Muscle of arm (tissue), 12 donors: Measurements from ENCODE around the gene CDH23. TPM values are rescaled to one million over a fixed set of nuclear protein-coding genes. Genes with fewer than 3 reads are reported as not detected.

ENCODE experiments used
- DNase-seq: peaks from one replicate; pipeline ENCODE4 v3.0.0-alpha.2; 2013
- polyA plus RNA-seq, 12 donors: library from polyadenylated mRNA; unstranded; fragments of 120-200 nt; gene quantifications; one replicate each; pipeline ENCODE4 v1.2.1, GENCODE V29; 2013; ENCODE audit not compliant: insufficient read length in 12 of 12

The CDH23 gene
- polyA plus RNA-seq, 12 donors: 2.9 to 7.4 (median 4.3) TPM; not detected in 1

DNA sequence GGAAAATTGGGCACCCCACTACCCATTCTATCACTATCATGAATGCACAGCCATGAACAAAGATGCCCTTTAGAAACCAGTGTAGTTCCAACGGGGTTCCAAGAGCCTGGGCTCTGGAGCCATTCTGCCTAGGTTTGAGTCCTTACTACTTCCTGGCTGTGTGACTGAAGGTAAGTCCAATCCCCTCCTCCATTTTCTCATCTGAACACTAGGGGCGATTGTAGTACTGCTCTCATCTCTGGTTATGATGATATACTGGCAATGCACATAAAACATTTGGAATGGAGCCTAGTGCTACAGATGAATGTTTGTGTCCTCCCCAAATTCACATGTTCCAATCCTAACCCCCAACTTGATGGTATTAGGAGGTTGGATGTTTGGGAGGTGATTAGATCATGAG is 28.1 kb upstream of the CDH23 start:
- no peak for DNase-seq

DNA sequence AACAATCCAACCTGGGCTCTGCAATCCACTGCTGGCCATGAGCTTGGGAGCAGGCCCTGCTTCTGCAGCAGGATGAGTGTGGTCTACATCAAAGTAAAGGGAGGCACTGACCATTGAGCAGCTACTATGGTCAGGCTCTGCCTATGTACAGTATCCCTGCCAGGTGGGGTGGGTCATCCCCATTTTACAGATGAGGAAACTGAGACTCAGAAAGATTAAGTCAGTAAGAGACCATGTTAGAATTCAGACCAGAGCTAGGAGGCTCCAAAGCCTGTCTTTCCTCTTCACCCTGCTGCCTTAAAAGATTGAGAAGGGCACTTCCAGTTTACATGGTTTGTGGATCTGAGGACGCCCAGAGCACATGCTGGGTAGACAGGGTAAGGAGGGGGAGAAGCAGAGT is 27.1 kb upstream of the CDH23 start:
- DNase-seq: no peak

DNA sequence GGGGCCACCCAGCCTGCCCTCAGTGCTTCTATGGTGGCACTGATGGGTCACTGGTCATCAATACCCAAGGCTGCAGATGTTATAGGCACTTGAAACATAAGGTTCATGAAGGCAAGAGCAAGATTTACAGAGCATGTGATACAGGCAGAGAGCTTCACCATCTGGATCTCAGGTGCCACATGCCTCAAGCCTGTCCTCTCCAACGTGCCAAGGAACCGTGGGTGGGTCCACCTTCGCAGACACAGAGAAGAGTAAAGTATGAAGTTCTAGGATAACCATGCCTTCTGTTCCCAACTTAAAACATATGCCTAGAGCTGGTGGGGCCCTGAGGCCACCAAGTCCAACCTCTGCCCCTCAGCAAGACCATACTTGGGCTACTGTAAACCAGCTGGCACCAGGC is 26.7 kb upstream of the CDH23 start:
- DNase-seq: no peak

DNA sequence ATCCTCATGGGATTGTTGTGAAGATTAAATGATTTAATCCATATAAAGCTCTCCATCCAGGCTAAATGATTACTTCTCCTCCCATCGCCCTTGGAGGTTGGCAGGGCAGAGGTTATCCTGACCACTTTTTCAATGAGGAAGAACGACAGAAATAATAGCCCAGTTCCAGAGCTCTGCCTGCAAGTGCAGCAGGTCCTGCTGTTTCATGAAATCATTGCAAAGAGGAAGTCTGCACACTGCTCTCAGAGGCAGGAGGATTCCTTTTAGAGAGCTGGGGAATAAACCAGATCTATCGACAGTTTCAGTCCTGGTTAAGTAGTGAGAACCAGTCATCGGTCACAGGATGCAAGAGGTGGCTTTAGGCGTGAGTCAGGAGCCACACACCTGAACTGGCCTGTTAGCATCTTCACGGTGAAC is 25.0 kb upstream of the CDH23 start:
- DNase-seq: no peak

DNA sequence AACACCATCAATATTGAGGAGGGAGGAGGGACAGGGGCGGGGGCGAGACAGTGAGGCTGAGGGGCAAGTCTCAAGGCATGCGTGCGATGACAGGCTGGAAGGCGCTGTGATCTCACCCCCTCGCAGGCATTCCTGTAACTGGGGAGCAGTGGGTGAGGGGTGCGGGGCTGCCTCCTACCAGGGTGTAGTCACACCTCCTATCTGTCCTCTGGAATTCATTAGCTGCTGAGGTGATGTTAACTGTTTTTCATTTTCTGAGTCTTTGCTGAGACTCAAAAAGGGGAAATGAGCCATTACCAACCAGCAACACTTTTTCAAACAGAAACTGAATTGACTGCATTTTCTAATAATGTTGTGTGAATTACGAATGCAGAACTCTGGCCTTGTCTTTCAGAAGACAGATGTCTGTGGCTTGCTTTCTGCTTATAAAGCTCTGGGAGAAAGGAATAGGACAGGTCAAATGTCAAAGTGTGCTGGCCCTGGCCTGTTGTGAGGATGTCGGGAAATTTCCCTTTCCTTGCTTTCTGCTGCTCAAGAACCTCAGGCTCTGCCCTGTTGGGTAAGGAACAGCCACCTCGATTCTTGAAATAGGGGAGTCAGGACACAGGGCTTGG is 23.7 kb upstream of the CDH23 start:
- DNase-seq: no peak

DNA sequence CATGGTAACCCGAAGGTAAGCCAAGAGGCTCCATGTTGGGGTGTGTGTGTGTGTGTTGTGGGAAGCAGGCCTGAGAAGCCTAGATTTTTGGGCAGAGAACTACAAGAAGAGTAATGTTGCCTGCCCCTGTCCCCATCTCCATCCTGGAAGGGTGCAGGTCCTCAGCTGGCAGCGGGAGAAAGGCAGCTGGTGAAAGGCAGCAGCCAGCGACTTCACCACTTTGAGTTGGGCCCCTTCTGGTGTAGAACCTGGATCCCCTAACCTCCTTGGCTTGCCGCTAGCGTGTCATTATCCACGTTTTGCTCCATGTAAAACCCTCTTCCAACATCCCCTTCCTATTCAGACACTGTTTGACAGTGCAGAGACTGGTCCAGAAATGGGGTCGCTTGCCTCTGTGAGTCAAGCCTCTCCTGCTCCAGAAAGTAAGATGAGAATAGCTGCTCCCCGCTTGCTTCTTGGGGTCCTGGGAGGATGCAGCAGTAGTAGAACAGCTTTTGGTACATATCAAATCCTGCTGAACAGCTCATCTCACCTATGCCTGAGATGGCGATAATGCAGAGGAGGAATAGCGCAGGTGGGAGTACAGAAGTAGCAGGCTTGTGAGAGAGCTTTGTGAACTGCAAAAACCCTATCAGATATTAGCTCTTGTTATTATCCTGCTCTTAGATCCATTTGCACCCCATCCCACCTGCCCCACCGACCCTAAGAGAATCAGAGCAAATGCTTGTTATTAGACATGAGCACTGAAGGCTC is 22.1 kb upstream of the CDH23 start:
- DNase-seq: no peak

DNA sequence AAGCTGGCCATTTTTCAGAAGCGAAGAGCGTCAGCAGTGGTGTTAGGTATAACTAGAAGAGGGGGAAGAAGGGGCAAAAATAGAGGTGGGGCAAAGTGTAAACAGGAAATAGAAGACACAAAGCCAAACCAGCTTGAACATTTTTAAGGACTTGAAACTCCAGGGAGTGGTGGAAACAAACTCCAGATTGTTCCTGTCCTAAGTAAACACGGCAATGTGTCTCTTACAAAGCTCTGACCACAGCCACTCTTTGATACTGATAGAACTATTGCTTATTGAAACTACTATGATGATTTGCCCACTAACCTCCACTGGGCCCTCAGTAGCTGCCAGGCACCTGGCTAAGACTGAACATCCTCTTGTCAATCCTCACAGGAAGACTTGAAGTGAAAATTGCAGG is 20.8 kb upstream of the CDH23 start:
- no peak for DNase-seq

DNA sequence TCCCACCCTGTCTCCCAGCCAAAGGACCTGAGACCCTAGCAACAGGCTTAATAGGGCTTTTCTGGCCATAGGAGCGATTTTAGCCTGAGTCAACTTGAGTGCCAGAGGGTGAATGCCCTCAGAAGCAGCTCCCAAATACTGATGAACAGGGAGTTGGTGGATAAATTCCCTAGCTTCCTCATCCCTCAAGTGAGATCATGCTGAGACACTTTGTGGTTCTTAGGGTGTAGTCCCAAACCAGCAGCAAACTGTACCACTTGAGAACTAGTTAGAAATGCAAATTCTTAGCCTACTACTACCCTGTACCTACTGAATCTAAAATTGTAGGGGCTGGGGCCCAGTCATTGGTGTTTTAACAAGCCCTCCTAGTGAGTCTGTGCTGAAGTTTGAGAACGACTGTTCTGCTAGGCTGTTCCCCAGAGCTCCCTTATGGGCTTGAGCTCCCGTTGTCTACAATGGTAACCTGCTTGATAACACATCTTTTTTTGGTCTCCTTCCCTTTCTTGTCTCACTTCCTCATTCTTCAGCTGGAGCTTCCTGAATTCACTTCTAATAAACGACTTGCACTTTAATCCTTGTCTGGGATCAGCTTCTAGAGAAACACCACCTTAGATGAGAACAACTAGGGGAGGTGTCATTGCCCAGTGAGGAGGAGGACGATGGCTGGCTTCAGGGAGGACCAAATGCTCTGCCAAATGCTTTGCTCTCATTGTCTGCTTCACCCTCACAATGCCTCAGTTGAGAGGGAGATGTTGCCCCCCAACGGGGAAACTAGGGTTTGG is 18.2 kb upstream of the CDH23 start:
- no peak for DNase-seq

DNA sequence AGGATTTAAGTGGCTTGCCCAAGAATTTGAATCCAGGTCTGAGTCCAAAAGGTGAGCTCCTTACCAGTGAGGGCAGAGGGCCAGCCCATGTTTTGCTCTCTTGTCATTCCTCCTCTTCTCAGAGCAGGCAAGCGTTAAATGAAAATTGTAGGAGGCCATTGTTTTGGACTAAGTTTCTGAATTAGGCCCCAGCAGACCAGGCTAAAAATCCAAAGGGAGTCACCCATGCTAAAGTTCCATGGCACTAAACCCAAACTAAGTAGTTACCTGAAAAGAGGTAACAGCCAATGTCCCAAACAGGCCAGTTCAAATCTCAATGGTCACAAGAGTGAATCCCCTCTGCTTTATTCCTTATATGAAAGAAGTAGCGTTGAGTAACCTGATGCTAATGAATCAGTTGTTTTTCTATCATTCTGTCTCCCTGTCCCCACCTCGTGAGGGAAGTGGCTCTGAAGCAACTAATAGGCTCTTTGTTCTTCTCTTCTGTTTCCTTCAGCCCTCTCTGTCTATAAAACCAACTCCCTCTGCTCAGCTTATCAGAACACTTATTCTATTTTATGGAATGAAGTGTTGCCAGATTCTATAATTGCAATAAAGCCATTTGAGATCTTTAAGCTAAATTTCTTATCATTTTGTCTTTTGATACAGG is 17.5 kb upstream of the CDH23 start:
- no peak for DNase-seq

DNA sequence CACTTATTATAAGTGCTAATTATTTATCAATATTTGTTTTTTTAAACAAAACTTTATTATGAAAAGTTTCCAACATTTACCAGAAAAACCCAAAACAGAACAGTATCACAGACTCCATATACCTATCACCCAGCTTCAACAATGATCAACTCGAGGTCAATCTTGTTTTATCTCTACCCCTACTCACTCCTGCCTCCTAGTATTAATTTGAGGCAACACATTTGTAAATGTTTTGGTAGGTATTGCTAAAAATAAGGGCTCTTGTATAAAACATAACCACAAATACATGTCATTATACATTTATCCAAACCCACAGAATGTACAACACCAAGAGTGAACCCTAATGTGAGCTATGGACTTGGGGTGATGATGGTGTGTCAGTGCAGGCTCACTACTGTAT is 15.9 kb upstream of the CDH23 start:
- no peak for DNase-seq

DNA sequence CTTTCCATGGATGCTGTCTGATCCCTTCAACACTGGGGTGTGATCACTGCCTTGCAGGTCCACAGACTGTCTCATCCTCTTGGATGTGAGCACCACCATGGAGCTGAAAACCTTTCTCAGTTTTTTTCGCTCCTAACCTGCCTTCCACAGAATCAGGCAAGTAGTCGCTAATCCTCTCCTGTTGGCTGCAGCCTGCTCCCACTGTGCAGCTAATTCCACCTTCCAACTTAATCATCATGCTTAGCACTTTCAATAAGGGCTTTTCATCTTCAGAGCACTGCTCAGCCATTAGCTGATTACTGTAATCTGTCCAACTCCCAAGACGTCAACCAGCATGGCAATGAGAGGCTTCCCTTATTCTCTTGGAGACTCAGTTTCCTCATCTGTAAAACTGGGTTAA is 15.1 kb upstream of the CDH23 start:
- no peak for DNase-seq

DNA sequence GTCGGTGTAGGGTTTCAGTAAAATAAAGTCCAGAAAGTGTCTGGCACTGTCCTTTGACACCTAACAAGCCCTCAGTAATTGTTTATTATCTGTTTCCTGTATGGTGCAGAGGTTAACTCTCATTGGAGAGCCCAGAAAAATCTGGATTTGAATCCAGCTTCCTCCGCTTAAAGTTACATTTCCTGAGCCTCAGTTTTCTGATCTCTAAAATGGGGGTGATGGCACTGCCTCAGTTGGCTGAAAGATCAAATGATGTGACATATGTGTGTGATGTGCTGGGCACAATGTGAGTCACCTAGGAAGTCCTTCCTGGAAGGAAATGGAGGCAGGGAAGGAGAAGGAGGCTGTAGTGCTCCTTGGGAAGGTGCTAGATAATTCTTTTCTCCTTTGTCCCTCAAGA is 14.7 kb upstream of the CDH23 start:
- no peak for DNase-seq

DNA sequence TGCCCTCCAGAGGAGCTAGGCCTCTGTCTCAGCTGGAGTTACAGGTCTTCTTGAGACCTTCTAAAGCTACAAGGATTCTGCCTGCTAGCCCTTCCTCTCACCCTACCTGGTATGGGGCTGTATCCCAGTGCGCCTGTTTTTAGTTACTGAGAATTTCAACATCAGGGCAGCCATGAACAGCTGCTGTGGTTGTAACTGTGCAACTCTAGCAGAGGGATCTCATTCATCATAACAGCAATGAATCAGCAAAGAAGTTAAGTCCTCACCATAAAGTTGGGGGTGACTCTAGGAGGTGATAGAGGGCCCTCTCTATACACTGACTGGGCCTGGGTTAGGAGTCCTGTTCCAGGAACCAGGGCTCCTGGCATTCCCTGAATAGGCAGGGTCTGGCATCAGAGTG is 14.0 kb upstream of the CDH23 start:
- DNase-seq: no peak

DNA sequence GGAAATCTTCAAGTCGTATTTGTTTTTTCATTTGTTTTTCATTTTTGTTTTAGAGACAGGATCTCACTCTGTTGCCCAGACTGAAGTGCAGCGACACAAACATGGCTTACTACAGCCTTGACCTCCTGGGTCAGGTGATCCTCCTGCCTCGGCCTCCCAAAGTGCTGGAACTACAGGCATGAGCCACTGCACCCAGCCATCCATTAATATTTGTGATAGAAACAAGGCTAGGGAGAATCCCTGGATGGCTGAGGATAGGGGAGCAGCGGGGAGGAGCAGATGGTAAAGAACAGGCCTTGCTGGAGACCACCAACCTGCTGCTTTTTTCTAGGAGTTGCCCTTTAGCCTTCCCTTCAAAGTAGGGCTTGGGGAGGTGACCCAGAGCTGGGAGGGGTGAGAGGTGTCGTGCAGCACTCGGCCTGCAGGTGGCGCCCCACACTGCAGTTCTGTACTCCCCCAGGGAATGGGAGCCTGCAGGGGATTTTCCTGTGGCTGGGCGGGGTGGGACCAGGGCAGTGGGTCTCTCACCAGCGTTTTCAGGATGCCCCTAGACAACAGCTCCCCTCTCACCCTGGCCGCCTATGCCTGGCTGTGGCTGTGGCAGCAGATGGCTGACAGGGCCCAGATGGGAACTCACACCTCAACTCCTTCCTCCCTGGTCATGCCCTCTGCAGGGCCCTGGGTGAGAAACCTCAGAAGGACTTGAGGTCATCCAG is 12.6 kb upstream of the CDH23 start:
- peak; percentile 49 for DNase-seq

DNA sequence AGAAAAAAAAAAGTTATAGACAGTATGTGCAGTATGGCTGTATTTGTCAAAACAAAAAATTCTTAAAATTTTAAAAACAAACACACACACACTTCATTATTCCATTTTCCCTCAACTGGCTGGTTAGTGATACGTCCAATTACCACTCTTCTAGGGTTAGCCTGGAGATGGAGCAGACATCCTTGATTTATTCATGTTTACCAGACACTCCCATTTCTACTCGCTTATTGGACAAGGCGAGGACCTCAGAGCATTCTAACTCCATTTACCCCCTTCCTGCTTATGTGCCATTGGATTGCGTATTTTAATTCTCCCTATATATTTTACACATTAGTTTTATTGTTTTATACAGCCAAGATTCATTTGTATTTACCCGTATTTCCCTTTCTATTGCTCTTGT is 8.5 kb upstream of the CDH23 start:
- no peak for DNase-seq

DNA sequence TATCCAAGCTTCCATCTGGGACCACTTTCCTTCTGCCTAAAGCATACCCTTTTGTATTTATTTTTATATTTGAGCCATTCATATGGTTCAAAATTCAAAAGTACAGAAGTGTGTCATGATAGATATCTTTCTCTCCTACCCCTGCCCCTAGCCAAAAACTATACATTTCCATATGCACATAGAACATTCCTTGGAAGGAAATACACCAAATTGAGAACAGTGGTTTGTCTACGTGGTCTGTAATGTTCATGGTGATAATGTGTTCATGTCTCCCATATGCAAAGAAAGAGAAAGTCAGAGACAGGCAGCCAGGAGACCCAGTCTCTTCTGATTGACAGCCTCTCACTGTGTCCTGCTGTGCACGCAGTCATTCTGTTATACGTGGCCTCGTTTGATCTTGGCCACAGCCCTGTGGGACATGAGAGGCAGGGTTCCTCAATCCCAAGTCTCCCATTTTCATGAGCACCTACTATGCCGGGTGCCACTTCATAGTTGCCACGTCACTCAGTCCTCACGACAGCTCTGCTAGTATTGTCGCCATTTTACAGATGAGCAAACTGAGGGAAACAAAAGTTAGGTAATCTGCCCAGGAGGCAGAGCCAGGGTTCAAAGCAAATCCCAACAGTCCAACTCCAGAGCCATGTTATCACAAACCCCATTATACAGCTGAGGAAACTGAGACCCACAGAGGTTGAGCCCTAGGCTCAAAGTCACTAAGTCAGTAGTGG is 8.0 kb upstream of the CDH23 start:
- DNase-seq: no peak

DNA sequence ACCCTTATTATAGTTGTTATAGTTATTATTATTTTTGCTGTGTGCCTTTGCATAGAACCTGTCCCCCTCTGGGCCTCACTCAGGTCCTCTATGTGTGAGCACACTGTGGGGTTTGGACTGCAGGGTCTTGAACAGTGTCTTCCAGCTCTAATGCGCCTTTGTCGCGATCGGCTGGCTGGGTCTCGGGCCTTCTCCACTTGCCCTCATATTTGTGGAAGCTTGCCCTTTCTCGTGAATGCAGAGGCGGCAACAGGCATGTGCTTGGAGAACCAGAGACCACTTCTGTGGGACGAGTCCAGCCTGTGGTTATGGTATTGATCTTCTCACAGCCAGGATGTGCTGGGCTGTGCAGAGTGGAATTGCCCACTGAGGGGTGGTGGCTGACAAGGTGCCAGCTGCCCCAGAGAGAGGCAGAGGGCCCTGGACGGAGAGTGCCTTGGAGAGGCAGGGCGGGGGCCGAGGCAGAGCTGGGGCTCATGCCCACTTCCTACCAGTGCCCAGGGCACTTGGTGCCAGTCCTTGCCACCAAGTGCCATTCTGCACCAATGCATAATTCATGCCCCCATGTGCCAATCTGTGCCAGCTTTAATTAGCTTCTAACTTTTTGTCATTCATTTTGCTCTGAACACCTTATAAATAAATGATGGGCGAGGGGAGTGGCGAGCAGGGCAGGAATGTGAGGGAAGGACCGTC is 6.8 kb upstream of the CDH23 start:
- DNase-seq: no peak

DNA sequence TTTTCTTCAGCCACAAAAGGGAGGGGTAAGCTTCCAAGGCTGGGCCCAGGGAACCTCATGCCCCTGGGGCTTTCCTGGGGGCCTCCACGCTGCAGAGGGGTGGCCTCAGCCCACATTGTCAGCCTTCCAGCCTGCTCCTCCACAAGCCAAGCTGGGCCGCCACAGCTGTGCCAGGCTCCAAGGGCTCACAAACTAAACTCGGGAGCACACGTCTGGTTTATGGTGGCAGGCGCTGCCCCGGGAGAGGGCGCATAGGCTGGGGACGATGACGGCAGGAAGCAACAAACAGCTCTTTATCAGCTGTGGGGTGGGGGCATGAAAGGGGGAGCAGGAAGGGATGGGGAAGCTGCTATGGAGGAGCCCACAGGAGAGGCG is 6.3 kb upstream of the CDH23 start:
- DNase-seq: no peak

DNA sequence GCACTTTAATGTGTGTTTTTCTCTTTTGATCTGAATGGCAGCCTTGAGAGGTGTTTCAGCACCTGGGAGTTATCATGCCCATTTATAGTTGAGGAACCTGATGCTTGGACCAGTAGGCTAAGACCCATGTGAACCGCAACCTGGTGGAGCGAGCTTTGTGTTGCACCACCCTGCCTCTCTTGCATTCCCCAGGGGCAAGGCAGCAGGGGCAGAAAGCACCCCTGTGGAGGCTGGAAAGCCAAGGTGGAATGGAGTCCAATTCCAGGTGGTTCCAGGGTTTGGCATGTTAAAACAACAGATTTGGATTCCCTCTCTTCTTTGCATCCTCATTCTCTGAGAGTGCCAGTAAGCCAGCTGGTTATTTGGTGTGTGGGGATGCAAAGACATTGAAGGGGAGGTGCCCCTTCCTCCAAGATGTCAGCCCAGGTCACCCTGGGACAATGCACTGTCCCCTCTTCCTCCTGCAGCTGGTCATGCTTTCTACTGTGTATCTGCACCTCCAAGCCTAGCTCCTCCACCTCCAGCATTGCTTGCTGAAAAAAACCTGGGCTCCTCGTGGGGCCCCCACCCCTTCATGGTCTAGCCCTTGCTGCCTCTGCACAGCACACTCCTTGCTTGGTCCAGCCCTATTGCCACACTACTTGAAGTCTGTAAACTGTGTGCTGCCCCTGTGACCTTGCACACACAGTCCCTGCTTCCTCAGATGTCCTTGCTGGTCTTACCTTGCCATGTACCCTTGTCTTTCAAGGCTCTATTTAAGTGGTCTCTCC is 5.6 kb upstream of the CDH23 start:
- no peak for DNase-seq

DNA sequence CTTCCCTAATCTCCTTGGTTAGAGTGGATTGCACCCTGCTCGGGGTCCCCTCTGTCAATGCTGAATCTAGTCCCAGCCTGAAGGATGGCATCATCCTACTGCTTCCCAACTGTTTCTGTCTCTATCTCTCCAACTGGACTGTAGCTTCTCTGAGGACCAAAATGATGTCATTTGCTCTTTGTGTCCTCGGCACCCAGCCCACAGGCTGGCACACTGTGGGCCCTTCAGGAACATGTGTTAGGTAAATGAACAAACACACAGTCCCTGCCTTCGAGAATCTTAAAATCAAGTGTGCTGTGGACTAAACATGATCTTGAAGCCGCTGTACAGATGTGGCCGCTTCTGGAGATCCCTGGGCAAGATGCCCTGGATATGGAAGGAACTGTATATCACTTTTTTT is 5.0 kb upstream of the CDH23 start:
- DNase-seq: no peak
